SK-N-SH treated with all-trans-retinoic acid at 6 μM for 48 hours (cell line): ENCODE data around the gene ELOVL1.

Experiments
- ATAC-seq: fragments of 200-7000 bp; cut with Tn5 transposase; 3 replicates; pipeline ENCODE4 v1.9.1; 2020; ENCODE audit warnings: mild to moderate bottlenecking, moderate library complexity
- ARNTL ChIP-seq: fragments of 450-650 bp; formaldehyde crosslinking; IDR thresholded peaks from 2 replicates; pipeline ENCODE4 v1.5.0; 2020; ENCODE audit warnings: low read depth, mild to moderate bottlenecking, moderate library complexity, borderline replicate concordance
- BACH2 ChIP-seq: fragments of 250-450 bp; sonication (Bioruptor Pico); IDR thresholded peaks from 2 replicates; pipeline ENCODE4 v1.9.0; 2021; ENCODE audit warnings: mild to moderate bottlenecking, borderline replicate concordance
- CSDC2 ChIP-seq: fragments of 250-450 bp; sonication (Bioruptor Pico); IDR thresholded peaks from 2 replicates; pipeline ENCODE4 v1.5.0; 2020; ENCODE audit warnings: mild to moderate bottlenecking, moderate library complexity
- CSRNP3 ChIP-seq: fragments of 250-450 bp; sonication (Bioruptor Pico); IDR thresholded peaks from 2 replicates; pipeline ENCODE4 v1.5.1; 2021; ENCODE audit warnings: mild to moderate bottlenecking, moderate library complexity
- GLIS3 ChIP-seq: fragments of 250-450 bp; sonication (Bioruptor Pico); IDR thresholded peaks from 2 replicates; pipeline ENCODE4 v1.5.0; 2020; ENCODE audit warnings: mild to moderate bottlenecking, moderate library complexity
- ISL1 ChIP-seq: fragments of 250-450 bp; sonication (Bioruptor Pico); IDR thresholded peaks from 2 replicates; pipeline ENCODE4 v2.1.2; 2022; ENCODE audit warnings: mild to moderate bottlenecking, moderate library complexity
- OSR1 ChIP-seq: fragments of 250-450 bp; sonication (Bioruptor Pico); IDR thresholded peaks from 2 replicates; pipeline ENCODE4 v1.8.0; 2022; ENCODE audit warnings: moderate library complexity, mild to moderate bottlenecking, inconsistent platforms
- PATZ1 ChIP-seq: fragments of 250-450 bp; sonication (Bioruptor Pico); IDR thresholded peaks from 2 replicates; pipeline ENCODE4 v1.8.0; 2020; ENCODE audit warnings: mild to moderate bottlenecking, moderate library complexity, borderline replicate concordance
- POU6F1 ChIP-seq: fragments of 250-450 bp; sonication (Bioruptor Pico); IDR thresholded peaks from 2 replicates; pipeline ENCODE4 v1.8.0; 2021; ENCODE audit warnings: low read depth, mild to moderate bottlenecking, moderate library complexity, borderline replicate concordance
- RARB ChIP-seq: fragments of 250-450 bp; sonication (Bioruptor Pico); IDR thresholded peaks from 2 replicates; pipeline ENCODE4 v1.8.0; 2021; ENCODE audit warnings: mild to moderate bottlenecking, moderate library complexity
- SNAI2 ChIP-seq: fragments of 250-450 bp; sonication (Bioruptor Pico); IDR thresholded peaks from 2 replicates; pipeline ENCODE4 v1.5.0; 2020; ENCODE audit warnings: mild to moderate bottlenecking, moderate library complexity
- TCF4 ChIP-seq: fragments of 250-450 bp; sonication (Bioruptor Pico); IDR thresholded peaks from 2 replicates; pipeline ENCODE4 v1.8.0; 2021; ENCODE audit warnings: mild to moderate bottlenecking, moderate library complexity, borderline replicate concordance
- TSHZ2 ChIP-seq: fragments of 250-450 bp; sonication (Bioruptor Pico); IDR thresholded peaks from 2 replicates; pipeline ENCODE4 v1.5.0; 2020; ENCODE audit warnings: mild to moderate bottlenecking, moderate library complexity
- ZC3H10 ChIP-seq: fragments of 250-450 bp; sonication (Bioruptor Pico); IDR thresholded peaks from 2 replicates; pipeline ENCODE4 v1.5.1; 2021; ENCODE audit warnings: mild to moderate bottlenecking, moderate library complexity
- ZFP3 ChIP-seq: fragments of 250-450 bp; sonication (Bioruptor Pico); IDR thresholded peaks from 2 replicates; pipeline ENCODE4 v1.5.0; 2020; ENCODE audit warnings: mild to moderate bottlenecking, moderate library complexity
- ZFP30 ChIP-seq: fragments of 450-650 bp; formaldehyde crosslinking; IDR thresholded peaks from 2 replicates; pipeline ENCODE4 v1.5.0; 2022; ENCODE audit warnings: mild to moderate bottlenecking, moderate library complexity
- ZNF565 ChIP-seq: fragments of 450-650 bp; formaldehyde crosslinking; conservative IDR thresholded peaks from 2 replicates; pipeline ENCODE4 v1.5.0; 2020; ENCODE audit warnings: low read depth, mild to moderate bottlenecking, moderate library complexity
- ZNF70 ChIP-seq: fragments of 450-650 bp; formaldehyde crosslinking; IDR thresholded peaks from 2 replicates; pipeline ENCODE4 v1.5.0; 2020; ENCODE audit warnings: mild to moderate bottlenecking, moderate library complexity
- ZNF8 ChIP-seq: fragments of 450-650 bp; formaldehyde crosslinking; IDR thresholded peaks from 2 replicates; pipeline ENCODE4 v1.5.0; 2020; ENCODE audit warnings: mild to moderate bottlenecking, moderate library complexity

ELOVL1 gene

GRCh38 chr1:43340559-43340958, 27.3 kb downstream of the ELOVL1 start (continued):
- no peak for TF ChIP-seq TSHZ2

GRCh38 chr1:43339584-43340232, 28.1 kb downstream of the ELOVL1 start:
- ATAC-seq = no peak
- TF ChIP-seq ZFP30 (CRISPR knock-in tag) (no peak), TSHZ2 (no peak), BACH2 (CRISPR knock-in tag) (no peak), CSDC2 (CRISPR knock-in tag) (no peak), CSRNP3 (CRISPR knock-in tag) (no peak), ZC3H10 (no peak), RARB (CRISPR knock-in tag) (no peak), ZNF8 (CRISPR knock-in tag) (no peak), ARNTL (no peak), ZFP3 (no peak), SNAI2 (CRISPR knock-in tag) (no peak), ZNF565 (no peak), POU6F1 (CRISPR knock-in tag) (no peak)
- TF ChIP-seq, all 23 proteins: peak for 0

GRCh38 chr1:43338001-43338400, 29.8 kb downstream of the ELOVL1 start:
- ATAC-seq = no peak
- no peak for TF ChIP-seq BACH2 (CRISPR knock-in tag)
- no peak for TF ChIP-seq PATZ1 (CRISPR knock-in tag)
- no peak for TF ChIP-seq CSDC2 (CRISPR knock-in tag)
- TF ChIP-seq ZNF70 (CRISPR knock-in tag) = no peak
- no peak for TF ChIP-seq ZNF8 (CRISPR knock-in tag)
- no peak for TF ChIP-seq CSRNP3 (CRISPR knock-in tag)
- no peak for TF ChIP-seq OSR1 (CRISPR knock-in tag)
- TF ChIP-seq ISL1 = no peak
- TF ChIP-seq GLIS3 (CRISPR knock-in tag) = no peak
- no peak for TF ChIP-seq RARB (CRISPR knock-in tag)
- TF ChIP-seq ARNTL = no peak
- TF ChIP-seq ZC3H10 = no peak
- no peak for TF ChIP-seq ZFP3
- TF ChIP-seq TCF4 (CRISPR knock-in tag) = no peak
- TF ChIP-seq POU6F1 (CRISPR knock-in tag) = no peak
- no peak for TF ChIP-seq ZNF565
